ENCODE measurements around the gene ROM1.

DNA sequence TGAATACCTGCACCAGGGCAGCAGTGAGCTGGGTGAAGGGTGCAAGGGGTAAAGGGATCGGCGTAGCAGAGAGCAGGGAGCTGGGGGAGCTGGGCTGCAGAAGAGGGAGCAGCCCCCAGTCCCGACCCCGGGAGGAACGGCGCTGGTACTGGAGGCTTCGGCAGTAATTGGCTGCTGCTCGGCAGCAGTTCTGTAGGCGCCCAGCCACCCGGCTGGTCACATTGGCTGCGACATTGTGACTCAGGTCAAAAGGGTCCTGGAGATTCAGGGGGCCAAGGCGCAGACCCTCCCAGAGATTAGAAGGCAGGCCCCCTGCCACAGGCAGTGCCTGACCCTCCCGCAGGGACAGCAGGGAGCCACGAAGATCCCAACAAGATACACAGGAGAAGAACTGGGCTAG lies 37.2 kb upstream of the ROM1 start:
- TF ChIP-seq NFE2L1 (CRISPR knock-in tag; IDR thresholded peaks at IDR 0.05): no peak
- TF ChIP-seq IRF2 (CRISPR knock-in tag; IDR thresholded peaks at IDR 0.05; ENCODE audit: borderline replicate concordance, low read depth): no peak
- TF ChIP-seq, protein P1, sequence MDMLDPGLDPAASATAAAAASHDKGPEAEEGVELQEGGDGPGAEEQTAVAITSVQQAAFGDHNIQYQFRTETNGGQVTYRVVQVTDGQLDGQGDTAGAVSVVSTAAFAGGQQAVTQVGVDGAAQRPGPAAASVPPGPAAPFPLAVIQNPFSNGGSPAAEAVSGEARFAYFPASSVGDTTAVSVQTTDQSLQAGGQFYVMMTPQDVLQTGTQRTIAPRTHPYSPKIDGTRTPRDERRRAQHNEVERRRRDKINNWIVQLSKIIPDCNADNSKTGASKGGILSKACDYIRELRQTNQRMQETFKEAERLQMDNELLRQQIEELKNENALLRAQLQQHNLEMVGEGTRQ (CRISPR knock-in tag; IDR thresholded peaks at IDR 0.05): no peak
- TF ChIP-seq, protein P2, sequence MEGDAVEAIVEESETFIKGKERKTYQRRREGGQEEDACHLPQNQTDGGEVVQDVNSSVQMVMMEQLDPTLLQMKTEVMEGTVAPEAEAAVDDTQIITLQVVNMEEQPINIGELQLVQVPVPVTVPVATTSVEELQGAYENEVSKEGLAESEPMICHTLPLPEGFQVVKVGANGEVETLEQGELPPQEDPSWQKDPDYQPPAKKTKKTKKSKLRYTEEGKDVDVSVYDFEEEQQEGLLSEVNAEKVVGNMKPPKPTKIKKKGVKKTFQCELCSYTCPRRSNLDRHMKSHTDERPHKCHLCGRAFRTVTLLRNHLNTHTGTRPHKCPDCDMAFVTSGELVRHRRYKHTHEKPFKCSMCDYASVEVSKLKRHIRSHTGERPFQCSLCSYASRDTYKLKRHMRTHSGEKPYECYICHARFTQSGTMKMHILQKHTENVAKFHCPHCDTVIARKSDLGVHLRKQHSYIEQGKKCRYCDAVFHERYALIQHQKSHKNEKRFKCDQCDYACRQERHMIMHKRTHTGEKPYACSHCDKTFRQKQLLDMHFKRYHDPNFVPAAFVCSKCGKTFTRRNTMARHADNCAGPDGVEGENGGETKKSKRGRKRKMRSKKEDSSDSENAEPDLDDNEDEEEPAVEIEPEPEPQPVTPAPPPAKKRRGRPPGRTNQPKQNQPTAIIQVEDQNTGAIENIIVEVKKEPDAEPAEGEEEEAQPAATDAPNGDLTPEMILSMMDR (IDR thresholded peaks at IDR 0.05): no peak
- TF ChIP-seq NR2C2 (CRISPR knock-in tag; IDR thresholded peaks at IDR 0.05): no peak
- TF ChIP-seq, protein P3, sequence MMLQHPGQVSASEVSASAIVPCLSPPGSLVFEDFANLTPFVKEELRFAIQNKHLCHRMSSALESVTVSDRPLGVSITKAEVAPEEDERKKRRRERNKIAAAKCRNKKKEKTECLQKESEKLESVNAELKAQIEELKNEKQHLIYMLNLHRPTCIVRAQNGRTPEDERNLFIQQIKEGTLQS (CRISPR knock-in tag; conservative IDR thresholded peaks at IDR 0.05): no peak
- TF ChIP-seq CREB1 (CRISPR knock-in tag; IDR thresholded peaks at IDR 0.05): no peak
- TF ChIP-seq OVOL2 (CRISPR knock-in tag; IDR thresholded peaks at IDR 0.05; ENCODE audit: borderline replicate concordance): no peak
- no peak for TF ChIP-seq ZNF232 (CRISPR knock-in tag; IDR thresholded peaks at IDR 0.05)
- TF ChIP-seq SP1 (CRISPR knock-in tag; conservative IDR thresholded peaks at IDR 0.05): no peak

Measured in WTC11 (cell line).